GM12878 (cell line): Measurements from ENCODE around the gene GIMAP8. TPM values are rescaled to one million over a fixed set of nuclear protein-coding genes. Genes with fewer than 3 reads are reported as not detected.

Experiments used
- ATAC-seq: fragments of 200-7000 bp; cut with Tn5 transposase; 3 replicates; pipeline ENCODE4 v1.9.1; 2020; ENCODE audit warnings: mild to moderate bottlenecking, moderate library complexity
- BruUV-seq: library from RNA; stranded (reverse); fragments of 400-500 nt; replicated peaks from 2 replicates; lab custom pipeline; 2021; lab: Mats Ljungman, UMichigan
- CTCF ChIA-PET: fragments of 300-600 bp; sonication (Branson Sonifier 250); formaldehyde crosslinking; extraction: SDS; loops from one replicate; lab custom pipeline; 2021; ENCODE audit warnings: inconsistent platforms; lab: Yijun Ruan, JAX
- POLR2A ChIA-PET: fragments of 350-600 bp; formaldehyde crosslinking; extraction: SDS; loops from one replicate; lab custom pipeline; 2021; ENCODE audit warnings: inconsistent platforms; lab: Charles Lee
- RAD21 ChIA-PET: fragments of 300-600 bp; sonication (Branson Sonifier 250); formaldehyde crosslinking; loops from one replicate; lab custom pipeline; 2023; ENCODE audit warnings: antibody characterized with exemption; ENCODE audit not compliant: unreplicated experiment; lab: Charles Lee
- SMC1A ChIA-PET: fragments of 300-600 bp; sonication (Branson Sonifier 250); formaldehyde crosslinking; loops from one replicate; lab custom pipeline; 2023; ENCODE audit not compliant: unreplicated experiment, uncharacterized antibody; lab: Charles Lee
- DNase-seq: peaks from one replicate; pipeline ENCODE4 v3.0.0-alpha.2; 2011; ENCODE audit warnings: low read depth, low spot score
- FAIRE-seq: peaks from 3 replicates; lab custom pipeline; 2011; peaks lifted over from hg19 to GRCh38; lab: Jason Lieb, UNC
- H2AFZ ChIP-seq: 2 replicates; pipeline ENCODE4 v1.6.0; 2011; ENCODE audit warnings: low read depth, low read length, control low read depth; ENCODE audit not compliant: control insufficient read depth
- H3K27ac ChIP-seq: 2 replicates; pipeline ENCODE4 v1.5.1; 2011; ENCODE audit warnings: control low read depth; ENCODE audit not compliant: control insufficient read depth, insufficient read depth
- H3K27me3 ChIP-seq, 2 experiments: replicated peaks in 1 of 2; 2 replicates each; pipeline versions ENCODE4 v1.6.0 to v1.6.1; 2011; ENCODE audit warnings: low read length in 1 of 2; ENCODE audit not compliant: control insufficient read depth in 2 of 2, insufficient read depth in 2 of 2
- H3K36me3 ChIP-seq, 2 experiments: 2 replicates each; pipeline ENCODE4 v1.5.1; 2011; ENCODE audit warnings: low read length in 1 of 2; ENCODE audit not compliant: control insufficient read depth in 2 of 2, insufficient read depth in 2 of 2
- H3K4me1 ChIP-seq: 2 replicates; pipeline ENCODE4 v1.6.1; 2011; ENCODE audit warnings: mild to moderate bottlenecking, low read length, moderate library complexity, mixed read lengths; ENCODE audit not compliant: control insufficient read depth, insufficient read depth
- H3K4me2 ChIP-seq: 2 replicates; pipeline ENCODE4 v1.6.0; 2011; ENCODE audit warnings: control low read depth; ENCODE audit not compliant: control insufficient read depth, insufficient read depth
- H3K4me3 ChIP-seq: fragments of 200-600 bp; sonication (generic); 2 replicates; pipeline ENCODE4 v1.5.1; 2016
- H3K79me2 ChIP-seq: 2 replicates; pipeline ENCODE4 v1.6.0; 2011; ENCODE audit warnings: low read length; ENCODE audit not compliant: control insufficient read depth, insufficient read depth
- H3K9ac ChIP-seq: 2 replicates; pipeline ENCODE4 v1.8.0; 2011; ENCODE audit warnings: low read length, control low read depth, mixed read lengths; ENCODE audit not compliant: control insufficient read depth, insufficient read depth
- H3K9me3 ChIP-seq: replicated peaks from 3 replicates; pipeline ENCODE4 v1.5.1; 2011; ENCODE audit warnings: mild to moderate bottlenecking, low read length; ENCODE audit not compliant: control insufficient read depth, insufficient read depth
- H4K20me1 ChIP-seq: 2 replicates; pipeline ENCODE4 v1.6.0; 2011; ENCODE audit not compliant: control insufficient read depth, insufficient read depth
- ATF3 ChIP-seq: IDR thresholded peaks from 2 replicates; pipeline ENCODE4 v1.6.1; 2011; ENCODE audit warnings: low read depth, mild to moderate bottlenecking, low read length, moderate library complexity, borderline replicate concordance; ENCODE audit errors: extremely low read depth
- ATF7 ChIP-seq: fragments of 450-650 bp; IDR thresholded peaks from 2 replicates; pipeline ENCODE4 v1.6.1; 2016; ENCODE audit warnings: low read depth, mild to moderate bottlenecking
- IRF4 ChIP-seq: IDR thresholded peaks from 2 replicates; pipeline ENCODE4 v1.6.1; 2011; ENCODE audit warnings: low read depth, low read length
- MEF2A ChIP-seq: IDR thresholded peaks from 2 replicates; pipeline ENCODE4 v1.6.1; 2011; ENCODE audit warnings: low read depth, mild to moderate bottlenecking, low read length, moderate library complexity; ENCODE audit not compliant: insufficient read depth
- MTA3 ChIP-seq: IDR thresholded peaks from 2 replicates; pipeline ENCODE4 v1.6.1; 2012; ENCODE audit warnings: low read length, inconsistent platforms, borderline replicate concordance
- MXI1 ChIP-seq: fragments of 150-350 bp; IDR thresholded peaks from 2 replicates; pipeline ENCODE4 v1.6.1; 2011; ENCODE audit warnings: low read depth, mild to moderate bottlenecking, inconsistent platforms, low read length, improper control_type of control experiment
- NR2F1 ChIP-seq: fragments of 450-650 bp; conservative IDR thresholded peaks from 2 replicates; pipeline ENCODE4 v1.6.1; 2017; ENCODE audit warnings: mild to moderate bottlenecking
- RAD21 ChIP-seq: IDR thresholded peaks from 2 replicates; pipeline ENCODE4 v1.6.1; 2011; ENCODE audit warnings: mild to moderate bottlenecking, low read depth, low read length, moderate library complexity; ENCODE audit not compliant: insufficient read depth
- RELA ChIP-seq: fragments of 450-650 bp; IDR thresholded peaks from 2 replicates; pipeline ENCODE4 v1.8.0; 2014; ENCODE audit warnings: borderline replicate concordance; ENCODE audit not compliant: partially characterized antibody
- RELB ChIP-seq: fragments of 450-650 bp; IDR thresholded peaks from 2 replicates; pipeline ENCODE4 v1.6.1; 2017; ENCODE audit warnings: low read depth, mild to moderate bottlenecking, moderate library complexity
- RUNX3 ChIP-seq: IDR thresholded peaks from 2 replicates; pipeline ENCODE4 v1.6.1; 2012; ENCODE audit warnings: low read length, inconsistent platforms
- SREBF1 ChIP-seq: IDR thresholded peaks from 2 replicates; pipeline ENCODE4 v1.6.1; 2012; ENCODE audit warnings: mild to moderate bottlenecking, low read length
- SREBF2 ChIP-seq: IDR thresholded peaks from 2 replicates; pipeline ENCODE4 v1.6.1; 2012; ENCODE audit warnings: mild to moderate bottlenecking, low read length
- SUPT20H ChIP-seq: IDR thresholded peaks from 2 replicates; pipeline ENCODE4 v1.6.1; 2011; ENCODE audit warnings: low read depth, mild to moderate bottlenecking, low read length, moderate library complexity, borderline replicate concordance; ENCODE audit not compliant: control insufficient read depth
- WGBS: methylation state at CpG from one replicate; pipeline ENCODE4 v1.1.6; 2016; ENCODE audit warnings: low lambda C conversion rate; ENCODE audit not compliant: insufficient replicate concordance, insufficient coverage; ENCODE audit errors: missing lambda C conversion rate; 5-methylcytosine and 5-hydroxymethylcytosine counted together
- in situ Hi-C: fragments of 300-500 bp; cut with MboI; formaldehyde crosslinking; loops from 9 replicates; pipeline ENCODE4 v1.14.3; 2018; ENCODE audit warnings: mixed read lengths
- intact Hi-C: fragments of 100-400 bp; cut with micrococcal nuclease; formaldehyde crosslinking; loops from one replicate; pipeline ENCODE4 v1.14.2; 2022; ENCODE audit not compliant: unreplicated experiment
- polyA plus RNA-seq, 11 experiments: library from polyadenylated mRNA; depleted of rRNA in 4 of 11; unstranded in 6 of 11; stranded (reverse) in 5 of 11; fragments of >200 nt; fragmentation: Nextera tagmentation in 4 of 11; fragmentation: Illumina TruSeq in 1 of 11; extraction: Ambion mirVana in 4 of 11; extraction: Trizol in 1 of 11; gene quantifications; 1 replicate in 1 of 11; 2 replicates in 10 of 11; pipeline versions ENCODE4 v1.2.1 to v1.2.3, GENCODE V29; 2011 to 2016; ENCODE audit warnings: inconsistent platforms in 2 of 11, missing spikeins in 2 of 11, low read depth in 1 of 11
- total RNA-seq, 4 experiments: library from RNA; depleted of rRNA in 3 of 4; stranded (reverse); fragments of >200 nt in 3 of 4; fragmentation: Illumina TruSeq in 1 of 4; extraction: Trizol in 1 of 4; gene quantifications; 2 replicates each; pipeline versions ENCODE4 v1.2.1 to v1.2.3, GENCODE V29; 2013 to 2021
- TF ChIP-seq, protein P1 (sequence below): fragments of 450-650 bp; IDR thresholded peaks from 2 replicates; pipeline ENCODE4 v1.6.1; 2016; ENCODE audit warnings: mild to moderate bottlenecking

GIMAP8 gene
- total and polyA plus RNA-seq, 10 of the 15 experiments (the other 5 are each of a cell fraction or from before 2014, with no cell fraction given): 0.66 to 9.7 (median 4.7) TPM

GRCh38 chr7:150432915-150433892 lies 17.2 kb upstream of the GIMAP8 start (continued):
- no peak for TF ChIP-seq MTA3
- TF ChIP-seq RUNX3: 0 out of 2 replicates have a peak, but pooled peaks have one; percentile 10
- peak; percentile 52; the same call in 1 of the 2 replicates for TF ChIP-seq MXI1
- no peak for TF ChIP-seq ATF7
- TF ChIP-seq MEF2A: no peak
- TF ChIP-seq SREBF2: no peak
- TF ChIP-seq SUPT20H: no peak
- TF ChIP-seq IRF4: 0 out of 2 replicates have a peak, but pooled peaks have one; percentile 39
- TF ChIP-seq RAD21: no peak

DNA sequence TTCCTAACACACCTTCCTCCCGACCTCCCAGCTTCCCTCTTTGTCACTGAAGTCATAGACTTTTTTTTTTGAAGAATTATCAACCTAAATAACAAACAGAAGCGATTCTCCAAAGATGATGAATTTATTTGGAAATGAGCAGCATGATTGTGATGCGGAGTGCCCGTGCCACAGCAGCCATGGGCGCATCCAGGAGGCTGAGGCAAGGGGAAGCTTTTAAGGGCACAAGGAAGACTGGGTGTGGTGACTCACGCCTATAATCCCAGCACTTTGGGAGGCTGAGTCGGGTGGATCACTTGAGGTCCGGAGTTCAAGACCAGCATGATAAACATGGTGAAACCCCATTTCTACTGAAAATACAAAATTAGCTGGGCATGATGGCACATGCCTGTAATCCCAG lies 16.2 kb upstream of the GIMAP8 start:
- WGBS: 64% methylated on average over 8 of the region's 8 CpGs
- RAD21 ChIA-PET: interaction anchor here (0.7 to 3.0 kb wide), 12 partner anchors 15 to 321 kb away, joined by 3 to 22 read pairs (median 8); partner anchors contain the start of genes GIMAP2 and REPIN1

More for the DNA sequence above, 16.2 kb upstream of the GIMAP8 start:
- no peak overlapping the region for H2AFZ ChIP-seq
- BruUV-seq: no TSS peak
- H3K9ac ChIP-seq: peak overlapping the region; percentile 78
- H3K27me3 ChIP-seq: no peaks in the 10 kb centered on the region
- ChIA-PET CTCF (interaction anchor here (0.6 to 4.7 kb wide), 14 partner anchors 13 to 352 kb away, joined by 3 to 29 read pairs (median 6); partner anchors contain the start of gene REPIN1), SMC1A (interaction anchor here (0.8 to 2.4 kb wide), 15 partner anchors 12 to 232 kb away, joined by 3 to 19 read pairs (median 4); partner anchors contain the start of gene GIMAP8), POLR2A (interaction anchor here (0.6 to 2.4 kb wide), 11 partner anchors 10 to 1287 kb away, joined by 3 to 19 read pairs (median 4); partner anchors contain the start of genes REPIN1 and ZNF398)
- DNase-seq (no peak), ATAC-seq (no peak), FAIRE-seq (no peak)
- TF ChIP-seq, protein P1, sequence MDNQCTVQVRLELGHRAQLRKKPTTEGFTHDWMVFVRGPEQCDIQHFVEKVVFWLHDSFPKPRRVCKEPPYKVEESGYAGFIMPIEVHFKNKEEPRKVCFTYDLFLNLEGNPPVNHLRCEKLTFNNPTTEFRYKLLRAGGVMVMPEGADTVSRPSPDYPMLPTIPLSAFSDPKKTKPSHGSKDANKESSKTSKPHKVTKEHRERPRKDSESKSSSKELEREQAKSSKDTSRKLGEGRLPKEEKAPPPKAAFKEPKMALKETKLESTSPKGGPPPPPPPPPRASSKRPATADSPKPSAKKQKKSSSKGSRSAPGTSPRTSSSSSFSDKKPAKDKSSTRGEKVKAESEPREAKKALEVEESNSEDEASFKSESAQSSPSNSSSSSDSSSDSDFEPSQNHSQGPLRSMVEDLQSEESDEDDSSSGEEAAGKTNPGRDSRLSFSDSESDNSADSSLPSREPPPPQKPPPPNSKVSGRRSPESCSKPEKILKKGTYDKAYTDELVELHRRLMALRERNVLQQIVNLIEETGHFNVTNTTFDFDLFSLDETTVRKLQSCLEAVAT: peak; percentile 76
- TF ChIP-seq ATF3: no peak
- no peak for TF ChIP-seq RELB
- TF ChIP-seq RELA: no peak
- no peak for TF ChIP-seq SREBF1
- no peak for TF ChIP-seq NR2F1
- peak overlapping the region; percentile 100 for H3K27ac ChIP-seq
- peaks cover 62% of the 10 kb centered on the region for H3K79me2 ChIP-seq
- peak overlapping the region; percentile 84 for H3K4me2 ChIP-seq
- peaks cover 24% of the 10 kb centered on the region for H3K4me1 ChIP-seq
- intact Hi-C loops: no loop called here
- H3K4me3 ChIP-seq: peak overlapping the region; percentile 74
- H4K20me1 ChIP-seq: no peaks in the 10 kb centered on the region
- in situ Hi-C loops: no loop called here
- H3K36me3 ChIP-seq: no peaks in the 10 kb centered on the region; a peak in 1 of 4 replicates
- H3K9me3 ChIP-seq: peaks cover 4% of the 10 kb centered on the region; the same call in 2 of the 3 replicates
